ENCODE data around the gene PSMG2.

DNA sequence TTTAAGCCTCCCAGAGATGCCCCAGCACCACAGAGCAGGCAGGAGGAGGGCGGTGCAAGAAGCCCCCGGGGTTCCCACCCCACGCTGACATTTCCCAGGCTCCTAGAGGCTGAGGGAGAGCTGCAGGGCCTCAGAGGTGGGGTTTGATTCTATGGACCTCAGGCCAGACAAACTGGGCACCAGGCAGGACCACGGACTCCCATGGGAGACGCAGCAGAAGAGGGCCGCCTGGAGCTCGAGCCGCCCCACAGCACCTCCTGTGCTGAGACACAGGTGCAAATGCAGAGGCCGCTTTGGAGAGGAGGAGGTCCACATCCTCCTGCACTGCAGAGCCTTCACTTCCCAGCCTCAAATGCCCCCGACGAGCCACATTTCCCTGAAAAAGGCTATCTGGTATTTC, 62.7 kb downstream of the PSMG2 start:
- TF ChIP-seq POLR2A (IDR thresholded peaks at IDR 0.05; ENCODE audit: extremely low read depth, insufficient read length): no peak
- TF ChIP-seq, protein P1, sequence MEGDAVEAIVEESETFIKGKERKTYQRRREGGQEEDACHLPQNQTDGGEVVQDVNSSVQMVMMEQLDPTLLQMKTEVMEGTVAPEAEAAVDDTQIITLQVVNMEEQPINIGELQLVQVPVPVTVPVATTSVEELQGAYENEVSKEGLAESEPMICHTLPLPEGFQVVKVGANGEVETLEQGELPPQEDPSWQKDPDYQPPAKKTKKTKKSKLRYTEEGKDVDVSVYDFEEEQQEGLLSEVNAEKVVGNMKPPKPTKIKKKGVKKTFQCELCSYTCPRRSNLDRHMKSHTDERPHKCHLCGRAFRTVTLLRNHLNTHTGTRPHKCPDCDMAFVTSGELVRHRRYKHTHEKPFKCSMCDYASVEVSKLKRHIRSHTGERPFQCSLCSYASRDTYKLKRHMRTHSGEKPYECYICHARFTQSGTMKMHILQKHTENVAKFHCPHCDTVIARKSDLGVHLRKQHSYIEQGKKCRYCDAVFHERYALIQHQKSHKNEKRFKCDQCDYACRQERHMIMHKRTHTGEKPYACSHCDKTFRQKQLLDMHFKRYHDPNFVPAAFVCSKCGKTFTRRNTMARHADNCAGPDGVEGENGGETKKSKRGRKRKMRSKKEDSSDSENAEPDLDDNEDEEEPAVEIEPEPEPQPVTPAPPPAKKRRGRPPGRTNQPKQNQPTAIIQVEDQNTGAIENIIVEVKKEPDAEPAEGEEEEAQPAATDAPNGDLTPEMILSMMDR (IDR thresholded peaks at IDR 0.05; ENCODE audit: low read depth, low read length): no peak

Data from NB4 (cell line).